Measurements from ENCODE around the gene TMEFF2. TPM values are rescaled to one million over a fixed set of nuclear protein-coding genes. Genes with fewer than 3 reads are reported as not detected.

The TMEFF2 gene
- total and polyA plus RNA-seq, 2 of the 8 experiments (the other 6 are each of a cell fraction or from before 2014, with no cell fraction given) = 0.91 to 3.7 TPM

GRCh38 chr2:191916826-191917225 lies 277.9 kb downstream of the TMEFF2 start (continued):
- no peak for TF ChIP-seq TAF1 (IDR thresholded peaks at IDR 0.05; ENCODE audit: low read depth, low read length)
- no peak for TF ChIP-seq BCL11A (IDR thresholded peaks at IDR 0.05; ENCODE audit: low read depth in 2 of 2, low read length in 2 of 2)
- no peak for TF ChIP-seq SUZ12 (IDR thresholded peaks at IDR 0.05; ENCODE audit: low read length)
- TF ChIP-seq NRF1 (IDR thresholded peaks at IDR 0.05; ENCODE audit: low read depth, low read length) = no peak

All from H1 (cell line).